OCI-LY7 (cell line): ENCODE measurements around the gene FAP. TPM values are rescaled to one million over a fixed set of nuclear protein-coding genes. Genes with fewer than 3 reads are reported as not detected.

ENCODE experiments used
- BruUV-seq: library from RNA; stranded (reverse); fragments of 400-500 nt; replicated peaks from 2 replicates; lab custom pipeline; 2021; lab: Mats Ljungman, UMichigan
- CTCF ChIA-PET: fragments of 300-600 bp; sonication (Branson Sonifier 250); formaldehyde crosslinking; loops from one replicate; lab custom pipeline; 2022; ENCODE audit warnings: antibody characterized with exemption; ENCODE audit not compliant: unreplicated experiment; lab: Charles Lee
- POLR2A ChIA-PET: fragments of 300-600 bp; sonication (Branson Sonifier 250); formaldehyde crosslinking; loops from one replicate; lab custom pipeline; 2022; ENCODE audit warnings: antibody characterized with exemption; lab: Charles Lee
- DNase-seq: peaks from one replicate; pipeline ENCODE4 v3.0.0-alpha.2; 2015; ENCODE audit warnings: low spot score
- H2AFZ ChIP-seq: fragments of 200-600 bp; sonication (generic), shearing (Covaris generic); 2 replicates; pipeline ENCODE4 v1.6.1; 2014; ENCODE audit warnings: mild to moderate bottlenecking, antibody characterized with exemption, low read length, moderate library complexity
- H3K27ac ChIP-seq: fragments of 200-600 bp; sonication (generic); 2 replicates; pipeline ENCODE4 v1.5.1; 2014; ENCODE audit warnings: mixed run types, low read depth, mild to moderate bottlenecking, moderate library complexity, low read length, inconsistent platforms; ENCODE audit not compliant: poor library complexity, severe bottlenecking
- H3K36me3 ChIP-seq: fragments of 200-600 bp; sonication (generic); 2 replicates; pipeline ENCODE4 v1.6.1; 2014; ENCODE audit warnings: mild to moderate bottlenecking, antibody characterized with exemption, low read length, moderate library complexity, mixed read lengths; ENCODE audit not compliant: insufficient read depth
- H3K4me1 ChIP-seq: fragments of 200-600 bp; sonication (generic); 2 replicates; pipeline ENCODE4 v1.5.1; 2014; ENCODE audit warnings: mild to moderate bottlenecking, low read length; ENCODE audit not compliant: insufficient read depth, poor library complexity, severe bottlenecking
- H3K4me2 ChIP-seq: fragments of 200-600 bp; sonication (generic); 2 replicates; pipeline ENCODE4 v1.6.1; 2014; ENCODE audit warnings: mild to moderate bottlenecking, low read length
- H3K4me3 ChIP-seq: fragments of 200-600 bp; sonication (generic); 2 replicates; pipeline ENCODE4 v1.5.1; 2014; ENCODE audit warnings: mild to moderate bottlenecking, low read depth, low read length; ENCODE audit not compliant: poor library complexity, severe bottlenecking
- H3K79me2 ChIP-seq: fragments of 200-600 bp; sonication (generic); 2 replicates; pipeline ENCODE4 v1.6.1; 2016; ENCODE audit warnings: low read depth, mild to moderate bottlenecking, low read length, moderate library complexity, mixed read lengths; ENCODE audit not compliant: insufficient read depth
- H3K9me2 ChIP-seq: fragments of 200-600 bp; sonication (generic); 2 replicates; pipeline ENCODE4 v1.6.1; 2016; ENCODE audit warnings: mild to moderate bottlenecking, low read length, mixed read lengths; ENCODE audit not compliant: insufficient read depth
- H3K9me3 ChIP-seq: fragments of 200-600 bp; sonication (generic); 2 replicates; pipeline ENCODE4 v1.6.1; 2014; ENCODE audit warnings: mild to moderate bottlenecking, mixed run types, low read length, mixed read lengths
- H4K20me1 ChIP-seq: fragments of 200-600 bp; sonication (generic); 2 replicates; pipeline ENCODE4 v1.6.1; 2014; ENCODE audit warnings: mild to moderate bottlenecking, antibody characterized with exemption, low read length, moderate library complexity, mixed read lengths; ENCODE audit not compliant: insufficient read depth
- CTCF ChIP-seq: fragments of 200-600 bp; sonication (generic); conservative IDR thresholded peaks from 2 replicates; pipeline ENCODE4 v1.5.1; 2014; ENCODE audit warnings: mild to moderate bottlenecking, antibody characterized with exemption, low read length, moderate library complexity, mixed read lengths
- EZH2phosphoT487 ChIP-seq: fragments of 200-600 bp; sonication (generic); IDR thresholded peaks from 2 replicates; pipeline ENCODE4 v1.6.1; 2018; ENCODE audit warnings: low read depth, borderline replicate concordance, mild to moderate bottlenecking, mixed run types, antibody characterized with exemption, low read length, moderate library complexity, mixed read lengths
- intact Hi-C: fragments of 100-400 bp; cut with micrococcal nuclease; formaldehyde crosslinking; loops from one replicate; pipeline ENCODE4 v1.10.0; 2022; ENCODE audit not compliant: unreplicated experiment
- total RNA-seq, 2 experiments: library from RNA; depleted of rRNA in 1 of 2; stranded (reverse); fragments of >200 nt in 1 of 2; shearing (Covaris generic) in 1 of 2; gene quantifications; 2 replicates each; pipeline ENCODE4 v1.2.3, GENCODE V29; 2014 to 2022

FAP gene
- total RNA-seq, 2 experiments from 2014 or later, result not detected

- no peak overlapping the region for H3K4me2 ChIP-seq
- ChIA-PET POLR2A (interaction anchor here (1.0 to 1.3 kb wide), 3 partner anchors 8 to 11 kb away, joined by 3 read pairs; no protein-coding TSS in a partner anchor), CTCF (no interaction called here)
- TF ChIP-seq EZH2phosphoT487, result no peak
- no peak for TF ChIP-seq CTCF
- no peak for DNase-seq
- H3K36me3 ChIP-seq, result no peaks in the 10 kb centered on the region
- no peak overlapping the region for H2AFZ ChIP-seq
- H4K20me1 ChIP-seq, result no peaks in the 10 kb centered on the region
- no peaks in the 10 kb centered on the region for H3K9me2 ChIP-seq
- no peaks in the 10 kb centered on the region for H3K9me3 ChIP-seq
- no TSS peak for BruUV-seq
- H3K4me1 ChIP-seq, result no peaks in the 10 kb centered on the region
- intact Hi-C loops, result no loop called here
- no peak overlapping the region for H3K27ac ChIP-seq
- H3K79me2 ChIP-seq, result no peaks in the 10 kb centered on the region
- H3K4me3 ChIP-seq, result no peak overlapping the region
Measured at GRCh38 chr2:162241571-162241970, 1.7 kb downstream of the FAP start.

GRCh38 chr2:162234620-162235462, 8.4 kb downstream of the FAP start:
- no peaks in the 10 kb centered on the region for H3K9me3 ChIP-seq
- no peaks in the 10 kb centered on the region for H3K4me1 ChIP-seq
- no peaks in the 10 kb centered on the region for H3K79me2 ChIP-seq
- ChIA-PET POLR2A (interaction anchor here (0.7 to 1.2 kb wide), 2 partner anchors 59 to 103 kb away, joined by 3 to 8 read pairs; no protein-coding TSS in a partner anchor), CTCF (no interaction called here)
- intact Hi-C loops, result no loop called here
- no peak overlapping the region for H3K27ac ChIP-seq
- H3K4me2 ChIP-seq, result no peak overlapping the region
- TF ChIP-seq EZH2phosphoT487 (no peak), CTCF (no peak)
- H3K36me3 ChIP-seq, result no peaks in the 10 kb centered on the region
- no peak overlapping the region for H3K4me3 ChIP-seq
- no TSS peak for BruUV-seq
- H4K20me1 ChIP-seq, result no peaks in the 10 kb centered on the region
- no peak overlapping the region for H2AFZ ChIP-seq
- DNase-seq, result no peak
- H3K9me2 ChIP-seq, result no peaks in the 10 kb centered on the region

- Histone ChIP-seq H3K4me2 (no peak overlapping the region), H3K4me3 (no peak overlapping the region), H3K9me2 (no peaks in the 10 kb centered on the region), H3K4me1 (no peaks in the 10 kb centered on the region), H4K20me1 (no peaks in the 10 kb centered on the region), H3K27ac (no peak overlapping the region), H3K36me3 (no peaks in the 10 kb centered on the region), H2AFZ (no peak overlapping the region), H3K79me2 (no peaks in the 10 kb centered on the region), H3K9me3 (no peaks in the 10 kb centered on the region)
- ChIA-PET CTCF (no interaction called here), POLR2A (interaction anchor here (0.6 to 1.2 kb wide), 3 partner anchors 9 to 661 kb away, joined by 3 to 8 read pairs (median 3); no protein-coding TSS in a partner anchor)
- BruUV-seq, result no TSS peak
- TF ChIP-seq CTCF, result no peak
- no peak for TF ChIP-seq EZH2phosphoT487
- intact Hi-C loops, result no loop called here
- no peak for DNase-seq
Measured at GRCh38 chr2:162233197-162233596, 10.0 kb downstream of the FAP start.
